ENCODE results near the gene PELI2. TPM values are rescaled to one million over a fixed set of nuclear protein-coding genes. Genes with fewer than 3 reads are reported as not detected.

PELI2 gene
- polyA plus RNA-seq, 4 donors: 21.4 to 32.4 (median 27.4) TPM

DNA sequence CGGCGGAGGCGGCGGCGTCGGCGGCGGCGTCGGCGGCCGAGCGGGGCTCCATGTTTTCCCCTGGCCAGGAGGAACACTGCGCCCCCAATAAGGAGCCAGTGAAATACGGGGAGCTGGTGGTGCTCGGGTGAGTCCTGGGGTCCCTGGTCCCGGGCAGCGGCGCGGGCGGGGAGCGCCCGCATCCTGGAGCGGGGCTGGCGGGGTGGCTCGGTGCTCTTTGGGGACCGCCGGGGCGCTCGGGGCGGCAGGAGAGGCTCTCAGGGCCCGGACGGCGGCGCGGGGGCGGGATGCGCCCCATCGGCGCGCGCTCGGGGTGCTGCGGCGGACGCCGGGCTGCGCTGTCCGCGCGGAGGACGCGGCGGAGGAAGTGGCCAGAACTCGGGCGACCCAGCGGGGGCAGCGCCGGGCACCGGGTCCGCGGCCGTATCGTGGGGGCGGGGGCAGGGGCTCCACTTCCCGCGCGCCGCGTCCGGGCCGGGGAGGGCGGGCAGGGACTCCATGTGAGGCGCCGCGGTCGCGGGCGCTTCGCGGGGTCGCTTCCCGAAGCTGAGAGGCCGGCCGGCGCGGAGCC, 485 bp downstream of the PELI2 start:
- DNase-seq (ENCODE audit: low read depth in 4 of 4, low spot score in 2 of 4): no peak

DNA sequence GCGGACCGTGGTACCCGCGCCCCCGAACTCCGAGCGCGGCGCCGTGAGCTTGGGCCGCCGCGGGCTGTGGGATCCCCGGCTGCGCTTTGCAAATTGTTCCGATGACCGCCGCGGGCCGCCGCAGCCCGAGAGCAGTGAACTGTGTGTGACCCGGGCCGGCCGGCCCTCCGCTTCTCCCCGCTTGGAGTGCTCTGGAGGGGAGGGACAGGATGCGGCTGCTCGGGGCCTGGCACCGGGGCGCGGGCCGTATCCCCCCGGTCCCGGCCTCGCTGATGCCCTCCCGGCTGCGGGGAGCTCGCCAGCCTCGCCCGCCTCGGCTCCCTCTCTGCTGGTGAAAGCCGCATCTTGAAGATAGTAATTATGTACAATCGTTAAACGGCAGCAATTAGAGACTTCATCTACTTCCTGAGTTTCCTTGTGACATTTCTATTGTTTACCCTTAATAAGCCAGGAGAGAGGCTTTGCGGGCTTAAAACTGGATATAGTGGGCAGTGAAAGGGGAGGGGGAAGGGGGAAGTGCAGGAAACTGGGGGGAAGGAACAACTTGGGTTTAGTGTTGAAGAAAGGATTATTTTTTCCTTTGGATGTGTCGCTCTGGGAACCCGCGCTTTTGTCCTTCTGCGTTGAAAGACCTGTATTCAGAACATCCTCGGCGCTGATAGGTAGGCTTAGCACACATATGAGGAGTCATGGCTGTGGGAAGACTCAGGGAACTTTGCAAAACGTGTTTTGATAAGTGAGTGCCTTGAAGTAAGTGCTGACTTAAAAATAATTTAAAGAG, 1.2 kb downstream of the PELI2 start:
- DNase-seq (ENCODE audit: low read depth in 4 of 4, low spot score in 2 of 4): no peak

DNA sequence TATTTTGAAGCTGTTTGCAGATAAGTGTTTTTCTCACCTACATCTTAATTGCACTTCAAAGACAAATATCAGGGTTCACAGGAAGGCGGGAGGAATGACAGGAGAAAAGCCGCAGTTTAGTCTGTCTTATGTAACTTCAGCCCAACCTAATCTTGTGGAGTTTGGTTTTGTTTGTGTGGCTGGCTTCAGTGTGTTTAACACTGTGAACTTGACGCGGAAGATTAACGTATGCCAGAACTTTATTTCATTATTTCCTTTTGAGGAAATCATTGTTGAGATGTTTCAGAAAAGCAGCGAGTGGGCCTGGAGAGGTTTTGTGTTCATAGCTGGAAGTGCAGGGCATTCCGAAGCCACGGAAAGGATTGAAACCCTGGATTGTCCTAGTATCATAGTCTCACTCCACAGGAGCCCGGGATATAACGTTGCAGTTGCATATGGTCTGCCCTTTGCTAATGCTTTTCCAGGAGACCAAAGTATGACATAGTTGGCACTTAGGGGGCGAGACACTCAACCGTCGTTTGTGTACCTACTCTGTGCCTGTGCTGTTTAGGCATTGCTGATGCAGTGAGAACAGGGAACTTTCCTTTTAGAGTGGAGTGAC, 2.0 kb downstream of the PELI2 start:
- no peak for DNase-seq (ENCODE audit: low read depth in 4 of 4, low spot score in 2 of 4)

DNA sequence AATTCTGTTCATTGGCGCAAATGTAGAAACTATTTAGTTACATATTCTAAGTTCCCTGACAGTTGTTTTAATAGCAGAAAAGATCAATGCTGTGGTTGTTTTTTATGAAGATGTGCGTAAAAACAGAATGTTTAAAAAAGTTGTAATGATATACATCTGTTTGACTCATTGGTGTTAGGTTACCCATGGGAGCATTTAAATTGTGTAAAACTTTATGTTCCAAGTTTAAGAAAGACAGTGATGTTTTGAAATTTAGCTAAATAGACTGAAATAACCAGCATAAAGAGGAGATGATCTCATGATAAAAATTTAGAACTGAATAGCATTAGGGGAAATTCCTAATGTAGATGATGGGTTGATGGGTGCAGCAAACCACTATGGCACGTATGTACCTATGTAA, 3.6 kb downstream of the PELI2 start:
- DNase-seq (ENCODE audit: low read depth in 4 of 4, low spot score in 2 of 4): no peak

DNA sequence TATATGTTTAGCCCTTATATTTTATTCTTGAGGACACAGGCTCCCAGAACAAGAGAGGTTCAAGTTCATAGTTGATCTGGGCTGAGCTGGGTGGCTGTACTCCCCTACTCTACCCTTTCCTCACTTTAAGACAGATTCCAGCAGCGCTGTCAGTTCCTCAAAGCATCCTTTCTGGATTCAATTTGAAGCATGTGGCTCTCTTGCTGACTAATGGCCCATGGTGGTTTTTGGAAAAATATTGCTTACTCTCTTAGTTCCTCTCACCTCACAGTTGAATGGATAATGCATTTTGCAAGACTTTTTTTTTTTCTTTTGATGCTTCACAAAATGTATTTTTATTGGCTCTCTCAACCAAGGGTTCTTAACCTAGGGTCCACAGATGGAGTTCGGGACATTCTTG, 4.1 kb downstream of the PELI2 start:
- no peak for DNase-seq (ENCODE audit: low read depth in 4 of 4, low spot score in 2 of 4)

DNA sequence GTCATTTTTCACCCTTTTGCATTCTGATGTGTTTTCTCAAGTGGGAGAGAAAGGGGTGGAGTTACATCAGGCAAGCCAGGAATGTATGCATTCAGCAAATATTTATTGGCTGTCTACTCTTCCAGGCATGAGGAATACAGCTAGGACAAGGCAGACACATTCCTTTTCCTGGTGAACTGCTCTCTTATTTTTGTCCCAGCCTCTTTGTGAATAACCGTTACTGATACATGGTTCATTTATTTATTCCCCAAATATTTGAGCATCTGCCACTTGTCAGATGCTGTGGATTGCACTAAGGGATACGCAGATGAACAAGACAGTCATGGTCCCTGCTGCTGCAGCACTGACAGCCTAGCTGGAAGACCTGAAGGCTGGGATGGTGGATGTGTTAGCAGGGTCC, 6.1 kb downstream of the PELI2 start:
- no peak for DNase-seq (ENCODE audit: low read depth in 4 of 4, low spot score in 2 of 4)

DNA sequence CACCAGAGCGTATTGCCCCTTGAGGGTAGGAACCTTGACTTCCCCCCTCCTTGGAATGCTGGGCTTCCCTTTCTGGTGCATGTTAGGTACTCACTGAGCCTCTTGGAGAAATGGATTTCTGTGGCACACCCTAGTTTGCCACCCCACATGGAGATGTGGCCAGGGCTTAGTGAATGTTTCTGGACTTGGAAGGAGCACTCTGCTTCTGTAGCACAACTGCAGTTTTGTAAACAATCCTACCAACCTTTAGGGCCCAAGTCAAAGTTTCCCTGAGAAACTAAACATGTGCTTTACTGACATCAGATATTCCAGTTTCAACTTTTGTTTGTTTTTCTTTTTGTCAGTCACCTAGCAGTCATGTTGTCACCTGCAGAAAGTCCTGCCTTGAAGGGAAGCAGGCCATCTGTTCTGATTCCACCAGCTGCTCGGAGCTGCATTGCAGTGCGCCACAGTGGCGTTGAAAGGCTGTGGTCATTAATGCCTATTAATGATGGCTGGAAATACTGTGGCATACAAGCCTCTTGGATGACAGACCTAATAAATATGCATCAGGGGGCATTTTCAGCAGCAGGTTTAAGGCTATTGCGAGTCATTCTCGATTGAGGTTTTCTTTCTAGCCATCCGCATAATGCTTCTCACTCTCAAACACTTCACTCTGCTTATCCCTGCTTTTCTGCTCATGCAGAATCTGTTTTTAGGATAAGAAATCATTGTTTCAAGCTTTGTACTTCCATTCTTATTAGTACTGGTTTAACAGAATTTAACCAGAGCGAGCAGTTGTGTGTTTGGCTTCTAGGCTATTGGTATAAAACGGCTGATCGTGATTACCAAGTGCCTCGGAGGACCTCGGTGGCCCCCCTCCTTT, 7.8 kb downstream of the PELI2 start:
- DNase-seq (ENCODE audit: low read depth in 4 of 4, low spot score in 2 of 4): no peak

DNA sequence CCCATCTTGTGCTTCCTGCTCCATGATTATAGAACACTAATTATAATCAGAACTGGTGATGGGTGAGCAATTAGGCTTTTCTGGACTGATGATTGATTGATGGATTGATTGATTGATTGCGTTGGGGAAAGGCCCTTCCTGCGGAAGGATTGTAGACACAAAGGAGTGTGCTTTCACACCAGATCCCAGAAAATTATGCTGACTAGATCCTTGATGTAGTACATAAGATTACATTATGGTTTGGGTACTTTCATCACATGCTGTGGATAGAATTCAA, 8.4 kb downstream of the PELI2 start:
- no peak for DNase-seq (ENCODE audit: low read depth in 4 of 4, low spot score in 2 of 4)

DNA sequence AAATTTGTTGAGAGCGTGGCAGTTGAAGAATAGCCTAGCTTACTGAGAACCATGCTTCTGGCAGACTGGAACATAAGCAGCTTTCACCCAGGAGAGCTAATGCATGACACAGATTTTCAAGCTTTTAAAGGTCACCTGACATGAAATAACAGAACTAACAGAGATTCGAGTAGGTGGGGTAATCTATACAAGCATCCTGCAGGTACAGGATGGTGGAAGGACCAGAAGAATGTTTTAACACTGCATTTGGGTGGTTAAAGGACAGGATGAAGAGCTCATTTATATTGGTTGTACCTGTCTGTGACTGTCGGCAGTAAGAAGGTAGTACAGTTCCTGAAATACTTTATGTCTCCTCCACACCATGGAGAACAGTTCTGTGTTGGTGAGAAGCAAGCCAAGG, 8.9 kb downstream of the PELI2 start:
- no peak for DNase-seq (ENCODE audit: low read depth in 4 of 4, low spot score in 2 of 4)

DNA sequence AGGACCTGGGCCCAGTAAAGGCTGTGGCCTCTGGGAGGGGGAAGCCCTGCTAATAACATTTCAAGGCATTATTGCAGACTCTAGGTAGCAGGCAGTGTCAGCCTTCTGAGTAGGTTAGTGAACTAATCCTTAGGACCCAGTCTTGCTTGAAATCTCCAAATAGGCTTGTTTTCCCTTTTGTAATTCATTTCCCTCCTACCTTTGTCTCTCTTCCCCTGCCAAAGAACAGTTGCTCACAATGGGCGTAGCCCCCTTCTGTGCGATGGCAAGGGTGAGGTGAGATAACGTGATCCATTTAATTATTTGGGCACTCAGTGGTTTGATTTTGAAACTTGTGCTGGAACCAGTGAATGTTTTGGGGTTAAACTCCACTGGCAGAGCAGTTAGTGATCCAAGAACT, 10.9 kb downstream of the PELI2 start:
- DNase-seq (ENCODE audit: low read depth in 4 of 4, low spot score in 2 of 4): no peak

DNA sequence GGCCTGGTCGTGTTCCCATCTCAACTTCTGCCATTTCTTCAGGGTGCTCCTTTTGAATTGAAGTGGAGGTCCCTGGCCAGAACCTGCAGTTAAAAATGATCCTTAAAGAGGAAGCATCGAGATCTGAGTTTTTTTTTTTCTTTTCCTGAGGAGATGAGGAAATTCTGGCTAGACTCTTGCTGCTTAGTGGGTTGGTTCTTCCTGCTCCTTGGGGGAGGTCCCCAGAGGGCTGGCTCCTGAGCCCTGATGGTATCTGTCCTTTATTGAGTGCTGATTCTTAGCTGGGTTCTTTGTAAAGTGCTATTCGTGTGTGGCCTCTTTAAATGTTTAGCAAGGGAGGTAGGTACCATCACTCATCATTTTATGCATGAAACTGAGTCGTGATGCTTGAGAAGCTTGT, 11.7 kb downstream of the PELI2 start:
- no peak for DNase-seq (ENCODE audit: low read depth in 4 of 4, low spot score in 2 of 4)

DNA sequence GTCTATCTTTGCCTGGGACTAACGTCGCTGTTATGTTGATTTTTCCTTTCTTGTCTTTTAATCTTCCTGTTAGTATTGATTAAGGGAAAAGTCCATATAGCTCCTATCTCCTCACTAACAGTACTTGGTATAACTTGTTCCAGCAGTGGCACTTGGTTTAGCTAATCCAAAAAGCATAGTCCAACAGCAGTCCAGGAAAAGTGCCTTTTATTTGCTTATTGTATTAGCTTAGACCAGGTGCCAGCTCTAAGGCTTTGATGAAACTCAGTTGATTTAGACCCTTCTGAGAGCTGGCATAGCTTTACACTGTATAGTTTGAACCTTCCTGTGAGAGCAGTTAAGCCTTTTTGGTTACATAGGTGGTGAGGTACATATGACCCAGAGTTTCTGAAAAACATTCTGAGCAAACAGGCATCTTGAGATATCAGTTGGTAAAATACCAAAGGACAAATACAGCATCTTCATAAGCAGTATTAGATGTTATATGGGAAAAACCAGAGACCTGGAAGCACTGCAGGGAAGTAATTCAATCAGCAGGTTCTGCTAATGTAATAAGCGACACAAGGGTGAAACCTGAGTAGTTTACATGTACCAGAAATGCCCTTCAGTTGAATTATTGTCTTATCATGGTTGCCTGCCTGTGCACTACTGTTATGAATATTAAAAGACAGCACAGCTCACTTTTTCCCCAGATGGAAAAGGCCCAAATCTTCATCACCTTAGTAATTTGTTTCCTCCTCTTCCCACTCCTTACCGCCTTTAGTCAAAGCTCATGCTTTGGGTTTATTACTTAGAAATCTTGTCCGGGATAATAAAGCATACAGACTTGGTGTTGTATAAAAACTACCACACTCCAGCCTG, 13.0 kb downstream of the PELI2 start:
- no peak for DNase-seq (ENCODE audit: low read depth in 4 of 4, low spot score in 2 of 4)

DNA sequence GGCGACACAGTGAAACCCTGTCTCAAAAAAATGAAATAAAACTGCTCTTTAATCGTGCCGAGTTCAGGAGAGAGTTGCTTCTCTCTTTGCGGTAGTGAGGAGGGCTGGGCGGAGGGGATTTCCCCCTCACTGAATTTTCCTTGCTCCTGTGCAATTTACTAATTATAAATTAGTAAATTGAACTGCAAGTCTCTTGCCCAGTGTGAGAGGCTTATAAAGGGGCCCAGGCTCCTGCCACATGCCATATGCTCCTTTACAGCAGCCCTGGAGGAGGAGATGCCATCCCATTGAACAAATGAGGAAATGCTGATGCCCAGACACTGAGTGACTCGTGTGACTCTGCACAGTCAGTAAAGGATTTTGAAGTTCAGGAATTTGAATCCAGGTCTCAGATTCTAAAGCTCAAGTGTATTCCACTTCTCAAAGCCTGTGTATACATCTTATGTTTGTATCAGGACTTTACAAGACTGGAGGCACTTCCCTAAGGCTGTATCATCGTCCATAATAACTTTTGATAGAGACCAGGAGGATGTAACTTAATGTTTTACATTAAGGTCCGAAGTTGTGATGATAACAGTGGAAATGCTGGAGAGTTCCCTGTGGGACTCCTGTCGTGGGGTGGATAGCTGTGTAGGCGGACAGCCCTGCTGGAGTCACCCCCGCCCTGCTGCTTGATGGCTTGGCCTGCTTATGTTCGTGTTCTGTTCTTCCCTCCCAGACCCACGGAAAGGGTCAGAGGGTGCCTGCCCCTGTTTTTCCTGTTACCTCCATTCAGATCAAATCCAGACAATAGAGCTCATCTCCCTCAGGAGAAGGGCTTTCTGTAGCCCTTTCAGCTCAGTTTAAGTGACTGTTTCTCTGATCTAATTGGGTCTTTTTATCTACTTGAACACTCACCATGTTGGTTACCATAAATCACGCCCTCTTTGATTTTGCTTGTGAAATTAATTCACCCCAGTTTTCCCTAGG, 13.9 kb downstream of the PELI2 start:
- DNase-seq (ENCODE audit: low read depth in 4 of 4, low spot score in 2 of 4): no peak

DNA sequence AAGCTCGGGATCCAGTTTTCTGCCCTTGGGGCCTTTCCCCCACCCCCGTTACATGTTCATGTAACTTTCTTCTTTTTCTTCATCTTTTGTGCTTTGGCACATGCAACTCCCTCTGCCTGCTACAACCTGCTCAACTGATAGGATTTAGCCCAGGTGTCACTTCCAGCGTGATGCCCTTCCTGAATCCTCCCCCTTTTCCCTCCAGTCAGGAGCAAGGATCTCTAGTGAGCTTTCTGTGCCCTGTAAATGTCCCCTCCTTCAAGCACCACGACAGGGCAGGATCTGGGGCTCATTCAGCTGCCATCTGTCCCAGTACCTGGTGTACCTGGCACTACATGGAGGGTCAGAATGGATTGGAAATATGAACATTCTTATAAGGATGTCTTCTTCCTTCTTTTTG, 15.3 kb downstream of the PELI2 start:
- DNase-seq (ENCODE audit: low read depth in 4 of 4, low spot score in 2 of 4): no peak

DNA sequence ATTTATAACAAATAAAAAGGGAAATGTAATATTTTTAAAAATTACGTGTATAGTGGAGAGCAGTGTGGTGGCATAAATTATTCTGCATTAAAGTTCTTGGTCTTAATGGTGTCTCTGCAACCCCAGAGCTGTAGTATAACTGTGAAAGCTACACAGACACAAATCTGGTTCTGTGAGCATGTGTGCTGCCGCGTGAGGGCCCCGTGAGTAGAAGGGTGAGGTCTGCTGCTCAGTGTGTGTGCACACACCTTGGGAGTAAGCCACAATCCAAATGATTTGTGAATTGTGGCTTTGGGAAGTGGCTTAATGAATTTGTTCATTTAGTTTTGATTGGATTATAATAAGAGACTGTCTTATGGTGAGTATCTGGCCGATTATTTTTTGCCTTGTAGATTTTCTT, 16.8 kb downstream of the PELI2 start:
- DNase-seq (ENCODE audit: low read depth in 4 of 4, low spot score in 2 of 4): no peak

DNA sequence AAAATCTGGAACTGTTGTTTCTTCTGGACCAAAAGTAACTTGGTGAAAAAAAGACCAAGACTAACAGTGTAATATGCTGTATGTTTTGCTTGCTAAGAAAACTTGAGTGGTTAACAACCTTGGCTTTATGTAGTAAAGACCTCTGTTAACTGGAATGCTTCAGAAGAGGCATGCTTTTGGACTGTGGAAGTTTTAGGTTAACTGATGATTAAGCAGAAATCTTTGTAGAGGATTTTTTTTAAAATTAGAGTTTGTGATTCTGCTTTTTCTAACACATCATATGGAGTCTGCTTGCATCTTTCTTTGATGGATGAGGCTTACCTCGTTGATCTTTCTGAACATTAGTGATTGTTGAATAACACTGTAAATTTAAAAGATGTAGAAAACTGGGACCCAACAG, 17.5 kb downstream of the PELI2 start:
- no peak for DNase-seq (ENCODE audit: low read depth in 4 of 4, low spot score in 2 of 4)

DNA sequence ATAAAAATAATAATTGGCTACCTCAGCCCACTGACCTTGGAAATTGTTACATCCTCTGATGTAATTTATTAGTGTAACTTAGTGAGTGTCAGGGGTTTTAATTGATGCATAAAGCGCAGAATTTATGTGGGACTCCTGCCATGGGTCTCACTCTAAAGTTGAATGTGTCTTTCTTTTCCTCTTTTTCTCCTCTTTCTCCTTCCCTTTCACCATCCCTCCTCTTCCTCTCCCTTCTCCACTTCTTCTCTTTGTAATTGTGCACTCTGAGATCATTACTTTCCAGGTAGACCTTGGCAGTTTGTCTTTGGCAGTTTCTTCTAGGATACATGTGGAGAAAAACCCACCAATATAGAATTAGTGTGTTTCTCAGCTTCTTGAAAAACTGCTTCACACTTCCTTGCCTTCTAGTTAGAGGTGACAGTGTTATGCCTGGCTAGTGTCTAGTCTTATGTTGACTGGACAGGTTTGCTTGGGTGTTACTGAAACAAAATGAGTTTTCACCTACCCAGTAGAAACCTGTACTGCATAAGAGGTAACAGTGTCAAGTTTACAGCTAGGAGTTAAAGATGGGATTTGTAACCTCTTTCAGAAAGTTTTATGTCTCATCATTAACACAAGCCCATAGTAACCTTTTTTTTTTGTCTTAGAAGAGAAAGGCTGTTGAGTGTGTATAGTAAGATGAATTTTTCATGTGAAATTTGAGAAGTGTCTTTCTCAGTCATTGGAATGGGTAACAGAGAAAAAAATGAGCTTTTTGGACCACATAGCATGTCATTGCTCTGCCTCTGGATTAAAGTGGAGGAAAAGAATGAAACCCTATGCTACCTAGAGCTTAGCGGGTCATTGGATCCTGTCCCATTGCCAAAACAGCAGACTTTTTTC, 18.6 kb downstream of the PELI2 start:
- DNase-seq (ENCODE audit: low read depth in 4 of 4, low spot score in 2 of 4): no peak

DNA sequence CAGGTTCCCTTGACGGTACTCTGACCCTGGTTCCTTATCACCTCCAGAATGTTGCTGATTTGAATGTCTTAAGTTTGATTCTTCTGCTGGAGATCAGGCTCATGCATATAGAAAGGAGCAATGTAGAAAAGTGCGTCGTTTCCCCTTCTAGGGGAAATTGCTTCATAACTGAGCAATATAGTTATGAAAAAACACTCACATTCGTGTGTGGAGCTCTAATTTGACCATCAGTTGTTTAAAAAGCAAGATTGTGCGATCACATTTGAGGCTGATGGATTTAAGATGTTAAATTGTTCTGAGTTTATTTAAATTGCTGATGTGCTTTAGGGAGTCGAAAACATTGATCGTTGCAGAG, 19.2 kb downstream of the PELI2 start:
- no peak for DNase-seq (ENCODE audit: low read depth in 4 of 4, low spot score in 2 of 4)

DNA sequence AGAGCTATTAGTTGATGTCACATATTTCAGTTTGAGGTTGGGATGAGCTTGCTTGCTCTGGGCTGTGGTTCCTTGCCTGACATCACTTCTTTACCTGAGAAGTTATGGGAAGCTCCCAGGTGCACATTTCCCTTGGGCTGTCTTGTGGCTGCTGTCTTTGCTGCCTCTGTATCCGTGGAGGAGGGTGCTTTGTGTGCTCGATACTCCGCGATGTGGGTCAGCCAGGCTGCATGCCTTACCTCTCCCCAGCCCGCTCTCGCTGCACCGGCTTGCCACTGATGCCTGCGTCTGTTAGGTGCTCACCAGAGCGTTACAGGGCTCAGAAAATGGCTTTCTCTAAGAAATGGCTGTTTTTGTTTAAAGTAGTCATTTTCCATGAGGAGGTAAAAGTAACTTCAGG, 19.6 kb downstream of the PELI2 start:
- DNase-seq (ENCODE audit: low read depth in 4 of 4, low spot score in 2 of 4): no peak
